LNCAP (cell line): Measurements from ENCODE around the gene MYOF.

Source experiments
- CTCF ChIP-seq: fragments of 450-650 bp; IDR thresholded peaks from 2 replicates; pipeline ENCODE4 v1.5.1; 2017; ENCODE audit warnings: mild to moderate bottlenecking

MYOF gene

GRCh38 chr10:93459466-93459865 is 22.7 kb downstream of the MYOF start:
- TF ChIP-seq CTCF, result no peak

GRCh38 chr10:93458821-93459257 is 23.3 kb downstream of the MYOF start:
- TF ChIP-seq CTCF, result no peak

GRCh38 chr10:93457511-93457910 is 24.6 kb downstream of the MYOF start:
- TF ChIP-seq CTCF, result no peak

GRCh38 chr10:93456480-93456879 is 25.7 kb downstream of the MYOF start:
- TF ChIP-seq CTCF, result no peak

GRCh38 chr10:93454736-93455135 is 27.4 kb downstream of the MYOF start:
- TF ChIP-seq CTCF, result no peak

GRCh38 chr10:93454146-93454545 is 28.0 kb downstream of the MYOF start:
- TF ChIP-seq CTCF, result no peak

- no peak for TF ChIP-seq CTCF
These were observed 30.0 kb downstream of the MYOF start for GRCh38 chr10:93452143-93452542.

GRCh38 chr10:93451244-93451947 is 30.7 kb downstream of the MYOF start:
- no peak for TF ChIP-seq CTCF
